GM18502 (cell line): ENCODE measurements around the gene TRIM4.
"Not testable (repeated sequence)": the region's sequence is repeated elsewhere in the genome, so short reads cannot be mapped to it uniquely, and the experiment has no call there.

Experiments used
- ATAC-seq: cut with Tn5 transposase; IDR thresholded peaks from one replicate; pipeline ENCODE4 v1.9.1; 2021; ENCODE audit warnings: mild to moderate bottlenecking; ENCODE audit not compliant: unreplicated experiment, poor library complexity

The TRIM4 gene

GRCh38 chr7:99923200-99923599 lies 3.9 kb upstream of the TRIM4 start:
- no peak for ATAC-seq

- no peak for ATAC-seq
These were observed 819 bp upstream of the TRIM4 start for GRCh38 chr7:99920149-99920548.

- ATAC-seq = no peak
These were observed 433 bp upstream of the TRIM4 start for GRCh38 chr7:99919814-99920112.

GRCh38 chr7:99910976-99911375 lies 8.4 kb downstream of the TRIM4 start:
- ATAC-seq = no peak

GRCh38 chr7:99901581-99901980 lies 17.7 kb downstream of the TRIM4 start:
- ATAC-seq = no peak

GRCh38 chr7:99899830-99900519 lies 19.4 kb downstream of the TRIM4 start:
- ATAC-seq = no peak

- no peak for ATAC-seq
These were observed 20.5 kb downstream of the TRIM4 start for GRCh38 chr7:99898836-99899235.

- no peak for ATAC-seq
These were observed 21.3 kb downstream of the TRIM4 start for GRCh38 chr7:99898023-99898357.

GRCh38 chr7:99897322-99898022 lies 21.9 kb downstream of the TRIM4 start:
- no peak for ATAC-seq

- no peak for ATAC-seq
These were observed 24.6 kb downstream of the TRIM4 start for GRCh38 chr7:99894738-99895137.

GRCh38 chr7:99893280-99893679 lies 26.1 kb downstream of the TRIM4 start:
- ATAC-seq = no peak

- ATAC-seq = not testable (repeated sequence)
These were observed 29.0 kb downstream of the TRIM4 start for GRCh38 chr7:99890348-99890747.

GRCh38 chr7:99888366-99888765 lies 31.0 kb downstream of the TRIM4 start:
- ATAC-seq = not testable (repeated sequence)

- ATAC-seq = no peak
These were observed 38.0 kb downstream of the TRIM4 start for GRCh38 chr7:99881370-99881769.

GRCh38 chr7:99876933-99877332 lies 42.4 kb downstream of the TRIM4 start, which contains the start of gene OR2AE1:
OR2AE1 (minus strand) TSS chr7:99877033; CDS start chr7:99877033, 0 bp downstream.
- no peak for ATAC-seq

GRCh38 chr7:99876491-99876890 lies 42.8 kb downstream of the TRIM4 start:
- no peak for ATAC-seq

- no peak for ATAC-seq
These were observed 51.1 kb downstream of the TRIM4 start for GRCh38 chr7:99868246-99868645.

- ATAC-seq = not testable (repeated sequence)
These were observed 51.9 kb downstream of the TRIM4 start for GRCh38 chr7:99867477-99867876.

GRCh38 chr7:99863847-99864440 lies 55.4 kb downstream of the TRIM4 start:
- no peak for ATAC-seq

- no peak for ATAC-seq
These were observed 58.8 kb downstream of the TRIM4 start for GRCh38 chr7:99860281-99861127.

- ATAC-seq = no peak
These were observed 64.1 kb downstream of the TRIM4 start for GRCh38 chr7:99855236-99855635.
